GM12878 (cell line): ENCODE results near the gene LGALS4. TPM values are rescaled to one million over a fixed set of nuclear protein-coding genes. Genes with fewer than 3 reads are reported as not detected.
"Not testable (repeated sequence)": the region's sequence is repeated elsewhere in the genome, so short reads cannot be mapped to it uniquely, and the experiment has no call there.

Experiments used
- ATAC-seq: fragments of 200-7000 bp; cut with Tn5 transposase; 3 replicates; pipeline ENCODE4 v1.9.1; 2020; ENCODE audit warnings: mild to moderate bottlenecking, moderate library complexity
- BruUV-seq: library from RNA; stranded (reverse); fragments of 400-500 nt; replicated peaks from 2 replicates; lab custom pipeline; 2021; lab: Mats Ljungman, UMichigan
- CTCF ChIA-PET: fragments of 300-600 bp; sonication (Branson Sonifier 250); formaldehyde crosslinking; extraction: SDS; loops from one replicate; lab custom pipeline; 2021; ENCODE audit warnings: inconsistent platforms; lab: Yijun Ruan, JAX
- POLR2A ChIA-PET: fragments of 350-600 bp; formaldehyde crosslinking; extraction: SDS; loops from one replicate; lab custom pipeline; 2021; ENCODE audit warnings: inconsistent platforms; lab: Charles Lee
- RAD21 ChIA-PET: fragments of 300-600 bp; sonication (Branson Sonifier 250); formaldehyde crosslinking; loops from one replicate; lab custom pipeline; 2023; ENCODE audit warnings: antibody characterized with exemption; ENCODE audit not compliant: unreplicated experiment; lab: Charles Lee
- SMC1A ChIA-PET: fragments of 300-600 bp; sonication (Branson Sonifier 250); formaldehyde crosslinking; loops from one replicate; lab custom pipeline; 2023; ENCODE audit not compliant: unreplicated experiment, uncharacterized antibody; lab: Charles Lee
- DNase-seq: peaks from one replicate; pipeline ENCODE4 v3.0.0-alpha.2; 2011; ENCODE audit warnings: low read depth, low spot score
- FAIRE-seq: peaks from 3 replicates; lab custom pipeline; 2011; peaks lifted over from hg19 to GRCh38; lab: Jason Lieb, UNC
- H2AFZ ChIP-seq: 2 replicates; pipeline ENCODE4 v1.6.0; 2011; ENCODE audit warnings: low read depth, low read length, control low read depth; ENCODE audit not compliant: control insufficient read depth
- H3K27ac ChIP-seq: 2 replicates; pipeline ENCODE4 v1.5.1; 2011; ENCODE audit warnings: control low read depth; ENCODE audit not compliant: control insufficient read depth, insufficient read depth
- H3K27me3 ChIP-seq, 2 experiments: replicated peaks in 1 of 2; 2 replicates each; pipeline versions ENCODE4 v1.6.0 to v1.6.1; 2011; ENCODE audit warnings: low read length in 1 of 2; ENCODE audit not compliant: control insufficient read depth in 2 of 2, insufficient read depth in 2 of 2
- H3K36me3 ChIP-seq, 2 experiments: 2 replicates each; pipeline ENCODE4 v1.5.1; 2011; ENCODE audit warnings: low read length in 1 of 2; ENCODE audit not compliant: control insufficient read depth in 2 of 2, insufficient read depth in 2 of 2
- H3K4me1 ChIP-seq: 2 replicates; pipeline ENCODE4 v1.6.1; 2011; ENCODE audit warnings: mild to moderate bottlenecking, low read length, moderate library complexity, mixed read lengths; ENCODE audit not compliant: control insufficient read depth, insufficient read depth
- H3K4me2 ChIP-seq: 2 replicates; pipeline ENCODE4 v1.6.0; 2011; ENCODE audit warnings: control low read depth; ENCODE audit not compliant: control insufficient read depth, insufficient read depth
- H3K4me3 ChIP-seq: fragments of 200-600 bp; sonication (generic); 2 replicates; pipeline ENCODE4 v1.5.1; 2016
- H3K79me2 ChIP-seq: 2 replicates; pipeline ENCODE4 v1.6.0; 2011; ENCODE audit warnings: low read length; ENCODE audit not compliant: control insufficient read depth, insufficient read depth
- H3K9ac ChIP-seq: 2 replicates; pipeline ENCODE4 v1.8.0; 2011; ENCODE audit warnings: low read length, control low read depth, mixed read lengths; ENCODE audit not compliant: control insufficient read depth, insufficient read depth
- H3K9me3 ChIP-seq: replicated peaks from 3 replicates; pipeline ENCODE4 v1.5.1; 2011; ENCODE audit warnings: mild to moderate bottlenecking, low read length; ENCODE audit not compliant: control insufficient read depth, insufficient read depth
- H4K20me1 ChIP-seq: 2 replicates; pipeline ENCODE4 v1.6.0; 2011; ENCODE audit not compliant: control insufficient read depth, insufficient read depth
- ATF2 ChIP-seq: IDR thresholded peaks from 2 replicates; pipeline ENCODE4 v1.6.1; 2012; ENCODE audit warnings: low read length, inconsistent platforms
- CREB1 ChIP-seq: IDR thresholded peaks from 2 replicates; pipeline ENCODE4 v1.6.1; 2012; ENCODE audit warnings: low read depth, mild to moderate bottlenecking, inconsistent platforms
- MTA3 ChIP-seq: IDR thresholded peaks from 2 replicates; pipeline ENCODE4 v1.6.1; 2012; ENCODE audit warnings: low read length, inconsistent platforms, borderline replicate concordance
- PBX3 ChIP-seq: IDR thresholded peaks from 2 replicates; pipeline ENCODE4 v1.6.1; 2011; ENCODE audit warnings: mild to moderate bottlenecking, low read depth, low read length, moderate library complexity; ENCODE audit not compliant: insufficient replicate concordance
- RAD51 ChIP-seq: fragments of 450-650 bp; IDR thresholded peaks from 2 replicates; pipeline ENCODE4 v1.6.1; 2016; ENCODE audit warnings: moderate library complexity, mild to moderate bottlenecking, inconsistent platforms
- WGBS: methylation state at CpG from one replicate; pipeline ENCODE4 v1.1.6; 2016; ENCODE audit warnings: low lambda C conversion rate; ENCODE audit not compliant: insufficient replicate concordance, insufficient coverage; ENCODE audit errors: missing lambda C conversion rate; 5-methylcytosine and 5-hydroxymethylcytosine counted together
- in situ Hi-C: fragments of 300-500 bp; cut with MboI; formaldehyde crosslinking; loops from 9 replicates; pipeline ENCODE4 v1.14.3; 2018; ENCODE audit warnings: mixed read lengths
- intact Hi-C: fragments of 100-400 bp; cut with micrococcal nuclease; formaldehyde crosslinking; loops from one replicate; pipeline ENCODE4 v1.14.2; 2022; ENCODE audit not compliant: unreplicated experiment
- polyA plus RNA-seq, 11 experiments: library from polyadenylated mRNA; depleted of rRNA in 4 of 11; unstranded in 6 of 11; stranded (reverse) in 5 of 11; fragments of >200 nt; fragmentation: Nextera tagmentation in 4 of 11; fragmentation: Illumina TruSeq in 1 of 11; extraction: Ambion mirVana in 4 of 11; extraction: Trizol in 1 of 11; gene quantifications; 1 replicate in 1 of 11; 2 replicates in 10 of 11; pipeline versions ENCODE4 v1.2.1 to v1.2.3, GENCODE V29; 2011 to 2016; ENCODE audit warnings: inconsistent platforms in 2 of 11, missing spikeins in 2 of 11, low read depth in 1 of 11
- total RNA-seq, 4 experiments: library from RNA; depleted of rRNA in 3 of 4; stranded (reverse); fragments of >200 nt in 3 of 4; fragmentation: Illumina TruSeq in 1 of 4; extraction: Trizol in 1 of 4; gene quantifications; 2 replicates each; pipeline versions ENCODE4 v1.2.1 to v1.2.3, GENCODE V29; 2013 to 2021

The LGALS4 gene
- total and polyA plus RNA-seq, 10 of the 15 experiments (the other 5 are each of a cell fraction or from before 2014, with no cell fraction given), result 0.13 to 2.1 (median 0.26) TPM; not detected in 4

- WGBS, result 99% methylated on average over 29 of the region's 29 CpGs
Measured at GRCh38 chr19:38821230-38821825, 8.6 kb upstream of the LGALS4 start.

GRCh38 chr19:38819231-38819920, 6.6 kb upstream of the LGALS4 start:
- ChIA-PET POLR2A (no interaction called here), CTCF (interaction anchor here (1.5 kb wide), 1 partner anchor 183 kb away, joined by 4 read pairs; no protein-coding TSS in a partner anchor), SMC1A (no interaction called here), RAD21 (no interaction called here)
- in situ Hi-C loops, result no loop called here
- DNase-seq (no peak), ATAC-seq (no peak), FAIRE-seq (no peak)
- Histone ChIP-seq H3K27ac (no peak overlapping the region), H3K9me3 (peaks cover 1% of the 10 kb centered on the region; the same call in 1 of the 3 replicates), H3K4me2 (no peak overlapping the region), H3K9ac (no peak overlapping the region), H4K20me1 (no peaks in the 10 kb centered on the region), H3K4me1 (no peaks in the 10 kb centered on the region), H2AFZ (no peak overlapping the region), H3K4me3 (no peak overlapping the region), H3K27me3 (no peaks in the 10 kb centered on the region), H3K36me3 (peaks cover 3 to 9% of the 10 kb centered on the region in 2 experiments; a peak in 3 of 4 replicates), H3K79me2 (no peaks in the 10 kb centered on the region)
- WGBS, result 98% methylated on average over 13 of the region's 13 CpGs
- TF ChIP-seq MTA3 (no peak), CREB1 (no peak), PBX3 (no peak), RAD51 (no peak), ATF2 (no peak)
- intact Hi-C loops, result no loop called here
- BruUV-seq, result no TSS peak

More at GRCh38 chr19:38821230-38821825, 8.6 kb upstream of the LGALS4 start:
- H3K9me3 ChIP-seq, RAD21 ChIA-PET, BruUV-seq, in situ Hi-C loops, DNase-seq, H3K27me3 ChIP-seq, H3K36me3 ChIP-seq, H2AFZ ChIP-seq, H3K4me1 ChIP-seq, H3K4me2 ChIP-seq, H3K79me2 ChIP-seq, ATAC-seq, H4K20me1 ChIP-seq, H3K9ac ChIP-seq, H3K27ac ChIP-seq, FAIRE-seq, intact Hi-C loops, SMC1A ChIA-PET, H3K4me3 ChIP-seq: not testable (repeated sequence)
- ChIA-PET CTCF (interaction anchor here (0.7 to 1.9 kb wide), 3 partner anchors 48 to 343 kb away, joined by 3 to 4 read pairs (median 4); no protein-coding TSS in a partner anchor), POLR2A (interaction anchor here (1.3 kb wide), 1 partner anchor 11 kb away, joined by 4 read pairs; no protein-coding TSS in a partner anchor)
